ENCODE measurements around the gene SCN4A.

The SCN4A gene

DNA sequence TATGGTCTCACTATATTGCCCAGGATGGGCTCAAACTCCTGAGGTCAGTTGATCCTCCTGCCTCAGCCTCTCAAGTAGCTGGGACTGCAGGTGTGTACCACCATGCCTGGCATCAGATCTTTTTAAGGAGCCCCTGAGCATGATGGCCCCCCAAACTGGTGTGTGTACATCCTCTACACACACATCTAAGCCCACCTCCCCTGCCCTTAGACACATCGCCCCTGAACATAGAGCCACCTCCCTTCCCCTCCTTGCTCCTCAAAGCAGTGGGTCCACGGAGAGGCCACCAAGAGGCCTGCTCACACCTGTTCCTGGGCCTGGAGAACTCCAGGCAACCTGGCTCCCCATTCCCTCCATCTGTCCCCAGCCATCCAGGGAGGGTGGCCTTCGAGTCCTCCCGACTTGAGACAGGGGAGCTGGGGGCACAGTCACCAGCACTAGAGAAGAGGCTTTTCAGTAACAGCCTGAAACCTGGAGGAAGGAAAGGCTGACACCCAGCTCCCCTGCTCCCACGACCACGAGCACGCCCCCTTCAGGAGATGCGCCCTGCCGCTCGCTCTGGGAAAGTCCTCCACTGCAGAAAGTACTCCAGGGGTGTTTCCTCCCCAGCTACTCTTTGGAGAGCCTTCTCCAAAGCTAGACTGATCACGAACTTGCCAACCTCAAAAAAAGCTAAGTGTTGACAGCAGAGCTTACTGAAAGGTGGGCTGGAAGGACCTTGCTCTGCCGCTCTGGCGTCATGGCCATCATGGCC lies 12.8 kb upstream of the SCN4A start:
- no peak for TF ChIP-seq TAF1 (IDR thresholded peaks at IDR 0.05; ENCODE audit: borderline replicate concordance, insufficient read depth, low read length)
- no peak for TF ChIP-seq SIN3A (IDR thresholded peaks at IDR 0.05; ENCODE audit: borderline replicate concordance, insufficient read depth, low read length)
- TF ChIP-seq, protein P1, sequence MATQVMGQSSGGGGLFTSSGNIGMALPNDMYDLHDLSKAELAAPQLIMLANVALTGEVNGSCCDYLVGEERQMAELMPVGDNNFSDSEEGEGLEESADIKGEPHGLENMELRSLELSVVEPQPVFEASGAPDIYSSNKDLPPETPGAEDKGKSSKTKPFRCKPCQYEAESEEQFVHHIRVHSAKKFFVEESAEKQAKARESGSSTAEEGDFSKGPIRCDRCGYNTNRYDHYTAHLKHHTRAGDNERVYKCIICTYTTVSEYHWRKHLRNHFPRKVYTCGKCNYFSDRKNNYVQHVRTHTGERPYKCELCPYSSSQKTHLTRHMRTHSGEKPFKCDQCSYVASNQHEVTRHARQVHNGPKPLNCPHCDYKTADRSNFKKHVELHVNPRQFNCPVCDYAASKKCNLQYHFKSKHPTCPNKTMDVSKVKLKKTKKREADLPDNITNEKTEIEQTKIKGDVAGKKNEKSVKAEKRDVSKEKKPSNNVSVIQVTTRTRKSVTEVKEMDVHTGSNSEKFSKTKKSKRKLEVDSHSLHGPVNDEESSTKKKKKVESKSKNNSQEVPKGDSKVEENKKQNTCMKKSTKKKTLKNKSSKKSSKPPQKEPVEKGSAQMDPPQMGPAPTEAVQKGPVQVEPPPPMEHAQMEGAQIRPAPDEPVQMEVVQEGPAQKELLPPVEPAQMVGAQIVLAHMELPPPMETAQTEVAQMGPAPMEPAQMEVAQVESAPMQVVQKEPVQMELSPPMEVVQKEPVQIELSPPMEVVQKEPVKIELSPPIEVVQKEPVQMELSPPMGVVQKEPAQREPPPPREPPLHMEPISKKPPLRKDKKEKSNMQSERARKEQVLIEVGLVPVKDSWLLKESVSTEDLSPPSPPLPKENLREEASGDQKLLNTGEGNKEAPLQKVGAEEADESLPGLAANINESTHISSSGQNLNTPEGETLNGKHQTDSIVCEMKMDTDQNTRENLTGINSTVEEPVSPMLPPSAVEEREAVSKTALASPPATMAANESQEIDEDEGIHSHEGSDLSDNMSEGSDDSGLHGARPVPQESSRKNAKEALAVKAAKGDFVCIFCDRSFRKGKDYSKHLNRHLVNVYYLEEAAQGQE (IDR thresholded peaks at IDR 0.05; ENCODE audit: insufficient read depth in 1 of 2, low read depth in 2 of 2, low read length in 2 of 2), result no peak
- TF ChIP-seq FOXP2 (optimal IDR thresholded peaks at IDR 0.05; ENCODE audit: borderline replicate concordance, extremely low read depth, extremely low read length, insufficient read depth), result no peak
- TF ChIP-seq POLR2AphosphoS5 (IDR thresholded peaks at IDR 0.05; ENCODE audit: low read depth, low read length), result no peak

DNA sequence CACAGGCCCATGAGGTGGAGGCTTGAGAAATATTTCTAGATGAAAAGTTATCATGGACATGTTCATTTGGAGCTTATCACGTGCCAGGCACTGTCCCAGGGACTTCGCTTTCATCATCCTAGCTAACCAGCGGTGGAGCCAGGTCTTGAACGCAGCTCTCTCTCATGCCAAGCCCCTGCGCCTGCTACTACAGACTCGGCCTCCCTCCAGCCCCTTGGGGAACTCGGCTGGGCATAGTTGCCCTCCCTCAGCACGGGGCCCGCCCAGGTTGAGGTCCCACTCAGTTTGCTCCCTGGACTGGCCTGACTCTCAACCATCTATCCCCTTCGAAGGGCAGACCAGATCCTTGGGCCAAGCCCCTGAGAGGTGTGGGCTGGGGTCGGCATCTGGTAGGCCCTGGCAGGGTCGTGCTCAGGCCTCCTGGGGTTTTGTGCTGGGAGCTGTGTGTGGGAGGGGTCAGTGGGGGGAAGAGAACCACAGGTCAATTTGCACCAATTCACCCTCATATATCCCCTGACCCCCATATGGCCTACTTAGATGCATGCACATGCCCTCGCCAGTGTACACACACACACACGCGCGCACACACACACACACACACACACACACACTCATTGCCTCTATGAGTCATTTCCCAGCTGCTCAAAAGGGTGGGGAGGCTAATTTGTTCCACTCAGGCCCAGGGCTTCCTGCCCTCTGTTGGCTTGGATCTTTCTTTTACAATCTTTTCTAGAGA lies 12.1 kb upstream of the SCN4A start:
- no peak for TF ChIP-seq POLR2AphosphoS5 (IDR thresholded peaks at IDR 0.05; ENCODE audit: low read depth, low read length)
- TF ChIP-seq, protein P1 (IDR thresholded peaks at IDR 0.05; ENCODE audit: insufficient read depth in 1 of 2, low read depth in 2 of 2, low read length in 2 of 2), result no peak
- peak; percentile 60 for TF ChIP-seq FOXP2 (optimal IDR thresholded peaks at IDR 0.05; ENCODE audit: borderline replicate concordance, extremely low read depth, extremely low read length, insufficient read depth)

DNA sequence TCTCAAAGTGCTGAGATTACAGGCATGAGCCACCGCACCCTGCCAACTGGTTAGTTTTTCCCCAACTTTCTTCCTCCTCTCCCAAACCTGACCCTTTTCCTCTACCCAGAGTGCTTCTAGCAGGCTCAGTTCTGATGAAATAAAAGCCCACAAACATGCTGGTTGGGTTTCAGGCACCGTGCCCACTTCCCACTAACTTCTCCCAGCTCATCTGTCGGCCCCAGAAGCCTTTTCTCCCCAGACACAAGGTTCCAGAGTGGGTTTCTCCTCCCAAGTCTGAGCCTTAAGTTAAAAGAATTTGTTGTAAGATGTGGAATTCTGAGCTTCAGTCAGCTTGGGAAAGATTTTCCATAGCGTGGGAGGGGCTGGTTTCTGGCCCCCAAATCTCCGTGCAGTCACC lies 11.5 kb upstream of the SCN4A start:
- TF ChIP-seq, protein P1 (IDR thresholded peaks at IDR 0.05; ENCODE audit: insufficient read depth in 1 of 2, low read depth in 2 of 2, low read length in 2 of 2), result no peak
- TF ChIP-seq SIN3A (IDR thresholded peaks at IDR 0.05; ENCODE audit: borderline replicate concordance, insufficient read depth, low read length) (no peak), TAF1 (IDR thresholded peaks at IDR 0.05; ENCODE audit: borderline replicate concordance, insufficient read depth, low read length) (no peak), POLR2AphosphoS5 (IDR thresholded peaks at IDR 0.05; ENCODE audit: low read depth, low read length) (no peak), FOXP2 (optimal IDR thresholded peaks at IDR 0.05; ENCODE audit: borderline replicate concordance, extremely low read depth, extremely low read length, insufficient read depth) (no peak)

DNA sequence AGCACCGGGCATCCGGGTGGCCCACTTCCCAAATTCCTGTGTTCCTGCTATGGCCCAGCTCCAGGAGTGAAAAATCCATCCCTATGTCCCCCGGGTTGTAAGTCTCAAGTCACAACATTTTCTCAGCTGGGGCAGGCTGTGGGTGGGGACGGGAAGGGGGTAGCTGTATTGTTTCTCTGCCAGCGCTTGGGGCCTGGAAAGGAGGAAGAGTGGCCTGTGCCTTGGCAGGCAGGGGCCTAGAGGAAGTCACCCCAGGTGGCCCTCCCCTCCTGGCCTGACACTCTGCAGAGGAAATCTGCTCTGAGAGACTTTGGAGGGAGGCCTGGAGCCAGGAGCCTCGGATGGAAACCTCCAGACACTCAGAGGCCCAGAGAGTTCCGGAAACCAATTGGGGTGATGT lies 10.6 kb upstream of the SCN4A start:
- TF ChIP-seq, protein P1 (IDR thresholded peaks at IDR 0.05; ENCODE audit: insufficient read depth in 1 of 2, low read depth in 2 of 2, low read length in 2 of 2), result no peak
- TF ChIP-seq FOXP2 (optimal IDR thresholded peaks at IDR 0.05; ENCODE audit: borderline replicate concordance, extremely low read depth, extremely low read length, insufficient read depth) (no peak), TAF1 (IDR thresholded peaks at IDR 0.05; ENCODE audit: borderline replicate concordance, insufficient read depth, low read length) (no peak), POLR2AphosphoS5 (IDR thresholded peaks at IDR 0.05; ENCODE audit: low read depth, low read length) (no peak), SIN3A (IDR thresholded peaks at IDR 0.05; ENCODE audit: borderline replicate concordance, insufficient read depth, low read length) (no peak)

Measured in PFSK-1 (cell line).